GM12865 (cell line): ENCODE measurements around the gene SPATS2L.
A peak's percentile ranks its signal among the peaks of the same experiment; 100 is the strongest.

Experiments used
- DNase-seq: peaks from one replicate; pipeline ENCODE4 v3.0.0; 2010; ENCODE audit warnings: low read depth
- H3K4me3 ChIP-seq: 2 replicates; pipeline ENCODE4 v1.5.1; 2011; ENCODE audit warnings: mild to moderate bottlenecking, low read depth, low read length, control low read depth
- CTCF ChIP-seq: IDR thresholded peaks from 2 replicates; pipeline ENCODE4 v1.5.1; 2011; ENCODE audit warnings: low read length, control low read depth, low read depth, inconsistent platforms; ENCODE audit not compliant: insufficient read depth; ENCODE audit errors: missing control alignments

The SPATS2L gene

DNA sequence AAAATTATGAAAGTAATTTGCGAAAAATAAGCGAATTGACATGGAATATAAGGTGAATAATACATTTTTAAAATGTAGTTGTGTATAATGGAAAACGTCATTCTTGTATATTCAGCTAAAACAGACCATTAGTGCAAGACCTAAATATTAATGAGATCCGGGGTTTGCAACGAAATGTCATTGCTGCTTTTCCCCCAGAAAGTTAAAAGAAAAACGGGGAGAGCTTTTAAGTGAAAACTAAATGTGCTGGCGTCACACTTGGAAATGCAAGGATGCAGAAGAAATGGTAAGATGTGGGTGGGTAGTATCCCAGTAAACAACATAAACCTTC, 219.0 kb downstream of the SPATS2L start:
- no peak for DNase-seq
- no peak for TF ChIP-seq CTCF
- peak overlapping the region; percentile 96 for H3K4me3 ChIP-seq

DNA sequence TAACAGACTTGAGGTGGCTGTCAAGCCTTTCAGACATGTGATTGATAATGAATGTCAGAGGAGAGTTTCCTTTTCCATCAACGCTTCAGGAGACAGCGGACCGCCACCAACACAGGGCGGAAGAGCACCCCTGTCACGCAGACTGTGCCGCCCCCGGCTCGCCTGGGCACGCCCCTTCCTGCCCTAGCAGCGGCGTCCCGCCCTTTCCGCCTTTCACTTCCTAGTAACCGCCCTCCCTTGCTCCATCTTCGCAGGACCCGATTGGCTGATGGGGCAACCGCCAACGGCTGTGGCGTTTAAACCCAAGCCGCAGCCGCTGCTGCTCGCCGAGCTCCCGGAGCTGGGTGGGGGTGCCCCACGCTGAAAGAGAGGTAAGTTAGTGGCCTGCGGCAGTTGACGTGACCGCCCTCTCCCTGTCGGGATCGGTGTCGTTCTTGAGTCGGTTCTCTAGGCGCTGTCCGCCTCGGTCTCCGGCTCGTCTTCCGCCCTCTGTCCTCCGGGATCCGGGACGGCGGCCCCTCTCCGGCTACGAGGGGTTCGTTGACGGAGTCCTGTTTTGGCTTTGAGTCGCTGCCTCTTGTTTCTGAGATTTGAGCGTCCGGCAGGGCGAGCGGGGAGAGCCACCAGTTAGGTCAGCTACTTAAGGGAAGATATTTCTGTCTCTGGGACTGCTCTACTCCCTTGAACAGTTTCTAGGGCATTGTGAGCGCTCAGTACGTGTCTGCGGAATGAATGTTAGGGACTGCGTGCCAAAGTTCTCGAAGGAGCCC, 219.6 kb downstream of the SPATS2L start, which contains the start of gene SGO2:
TSS of gene SGO2 (plus strand) at position 326 of the 770 bp plus-strand sequence. CDS start 6,769 bp downstream, outside the sequence.
- no peak for TF ChIP-seq CTCF
- peak within 1 kb of the TSS; percentile 96 for H3K4me3 ChIP-seq
- DNase-seq, result peak; percentile 97

- H3K4me3 ChIP-seq, result no peak overlapping the region
- DNase-seq, result no peak
Observed at GRCh38 chr2:200528228-200528627, 221.7 kb downstream of the SPATS2L start.

More at GRCh38 chr2:200528228-200528627, 221.7 kb downstream of the SPATS2L start:
- TF ChIP-seq CTCF, result no peak
